GM13976 (cell line): ENCODE results near the gene NR2F1-AS1.

Source experiments
- DNase-seq: peaks from one replicate; pipeline ENCODE4 v3.0.0; 2012; ENCODE audit warnings: low spot score
- in situ Hi-C: fragments of 300-500 bp; cut with MboI; formaldehyde crosslinking; loops from one replicate; pipeline ENCODE4 v1.12.0; 2022; ENCODE audit warnings: low sequenced_read_pairs, mixed read lengths, inconsistent platforms; ENCODE audit not compliant: unreplicated experiment
- TF ChIP-seq, protein P1 (sequence below): IDR thresholded peaks from 2 replicates; pipeline ENCODE4 v1.5.1; 2012; ENCODE audit warnings: borderline replicate concordance, mild to moderate bottlenecking; ENCODE audit not compliant: insufficient read depth; ENCODE audit errors: extremely low read depth, missing control alignments, control extremely low read depth

Gene NR2F1-AS1

DNA sequence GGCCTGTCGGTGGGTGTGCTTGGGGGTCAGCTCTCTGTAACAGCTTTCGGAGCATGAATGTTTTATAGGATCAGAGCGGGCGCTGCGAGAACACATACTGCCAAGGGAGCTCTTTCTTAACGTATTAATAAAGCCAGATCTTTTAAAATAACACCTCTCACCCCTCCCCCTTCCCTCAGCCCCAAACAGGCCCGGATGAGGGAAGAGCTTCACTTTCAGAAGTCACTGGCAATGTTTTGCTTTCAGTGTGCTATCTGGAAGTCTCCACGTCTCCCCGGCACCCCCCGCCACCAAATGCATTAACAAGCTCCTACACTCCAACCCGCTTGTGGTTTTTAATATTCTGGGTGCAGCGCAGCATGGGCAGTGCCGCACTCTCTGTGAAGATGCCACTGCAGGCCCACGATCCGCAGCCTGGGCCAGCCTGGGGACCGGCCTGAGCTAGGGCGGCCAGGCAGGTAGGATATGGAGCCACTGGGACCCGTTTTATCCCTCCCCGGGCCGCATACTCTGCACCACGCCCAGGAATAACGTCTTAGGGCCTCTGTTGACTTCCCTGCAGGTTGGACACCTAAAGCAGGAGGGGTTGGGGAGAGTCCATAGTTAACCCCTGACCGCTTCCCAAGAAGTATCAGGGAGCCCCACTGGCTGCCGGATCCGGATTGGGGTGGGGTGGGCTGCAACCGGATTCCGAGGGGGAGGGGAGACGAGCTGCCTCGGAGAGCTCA, 14.6 kb upstream of the NR2F1-AS1 start:
- TF ChIP-seq, protein P1, sequence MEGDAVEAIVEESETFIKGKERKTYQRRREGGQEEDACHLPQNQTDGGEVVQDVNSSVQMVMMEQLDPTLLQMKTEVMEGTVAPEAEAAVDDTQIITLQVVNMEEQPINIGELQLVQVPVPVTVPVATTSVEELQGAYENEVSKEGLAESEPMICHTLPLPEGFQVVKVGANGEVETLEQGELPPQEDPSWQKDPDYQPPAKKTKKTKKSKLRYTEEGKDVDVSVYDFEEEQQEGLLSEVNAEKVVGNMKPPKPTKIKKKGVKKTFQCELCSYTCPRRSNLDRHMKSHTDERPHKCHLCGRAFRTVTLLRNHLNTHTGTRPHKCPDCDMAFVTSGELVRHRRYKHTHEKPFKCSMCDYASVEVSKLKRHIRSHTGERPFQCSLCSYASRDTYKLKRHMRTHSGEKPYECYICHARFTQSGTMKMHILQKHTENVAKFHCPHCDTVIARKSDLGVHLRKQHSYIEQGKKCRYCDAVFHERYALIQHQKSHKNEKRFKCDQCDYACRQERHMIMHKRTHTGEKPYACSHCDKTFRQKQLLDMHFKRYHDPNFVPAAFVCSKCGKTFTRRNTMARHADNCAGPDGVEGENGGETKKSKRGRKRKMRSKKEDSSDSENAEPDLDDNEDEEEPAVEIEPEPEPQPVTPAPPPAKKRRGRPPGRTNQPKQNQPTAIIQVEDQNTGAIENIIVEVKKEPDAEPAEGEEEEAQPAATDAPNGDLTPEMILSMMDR: no peak
- DNase-seq: peak; percentile 38
- in situ Hi-C loops: loop anchor here (25.0 kb wide), 1 partner anchor 317 kb away; no protein-coding TSS in a partner anchor

DNA sequence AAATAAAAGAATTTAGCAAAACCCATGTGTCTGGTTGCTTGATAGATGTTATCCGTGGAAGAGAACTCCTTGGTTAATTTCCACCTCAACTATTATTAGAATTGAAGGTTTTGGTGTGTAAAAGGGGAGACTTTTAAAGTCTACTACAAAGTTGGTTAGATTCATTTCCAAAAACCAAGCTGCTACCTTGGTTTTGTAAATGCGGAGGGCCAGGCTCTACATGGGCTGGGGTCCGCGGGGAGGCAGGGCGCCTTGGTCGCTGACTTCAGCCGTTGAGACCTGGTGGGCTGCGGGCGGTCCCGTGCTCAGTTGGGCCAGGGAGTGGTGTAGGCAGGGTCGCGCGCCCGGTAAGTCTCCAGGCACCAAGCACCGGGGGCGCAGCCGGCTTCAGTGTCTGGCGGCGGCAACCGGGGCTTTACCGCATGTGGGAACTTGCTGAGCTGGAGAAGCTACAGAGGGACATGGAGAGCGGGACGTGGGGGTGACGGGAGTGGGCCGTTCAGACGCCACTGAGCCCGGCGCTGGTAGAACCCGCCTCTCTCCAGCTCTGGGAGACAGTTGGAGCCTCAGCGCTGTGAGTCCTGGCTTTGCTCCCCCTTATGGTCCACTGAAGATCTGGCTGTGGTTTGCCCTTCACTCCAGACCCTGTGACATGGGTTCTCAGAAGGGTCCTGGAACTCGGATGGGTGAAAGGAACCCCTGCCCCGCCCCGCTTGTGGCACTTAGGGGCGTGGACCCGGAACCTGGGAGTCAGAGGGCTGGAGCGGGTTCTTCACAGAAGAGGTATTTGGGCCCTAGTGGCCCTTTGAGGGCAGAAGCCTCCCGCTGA, 13.8 kb upstream of the NR2F1-AS1 start:
- DNase-seq: peak; percentile 41
- TF ChIP-seq, protein P1: no peak
- in situ Hi-C loops: loop anchor here (25.0 kb wide), 1 partner anchor 317 kb away; no protein-coding TSS in a partner anchor

DNA sequence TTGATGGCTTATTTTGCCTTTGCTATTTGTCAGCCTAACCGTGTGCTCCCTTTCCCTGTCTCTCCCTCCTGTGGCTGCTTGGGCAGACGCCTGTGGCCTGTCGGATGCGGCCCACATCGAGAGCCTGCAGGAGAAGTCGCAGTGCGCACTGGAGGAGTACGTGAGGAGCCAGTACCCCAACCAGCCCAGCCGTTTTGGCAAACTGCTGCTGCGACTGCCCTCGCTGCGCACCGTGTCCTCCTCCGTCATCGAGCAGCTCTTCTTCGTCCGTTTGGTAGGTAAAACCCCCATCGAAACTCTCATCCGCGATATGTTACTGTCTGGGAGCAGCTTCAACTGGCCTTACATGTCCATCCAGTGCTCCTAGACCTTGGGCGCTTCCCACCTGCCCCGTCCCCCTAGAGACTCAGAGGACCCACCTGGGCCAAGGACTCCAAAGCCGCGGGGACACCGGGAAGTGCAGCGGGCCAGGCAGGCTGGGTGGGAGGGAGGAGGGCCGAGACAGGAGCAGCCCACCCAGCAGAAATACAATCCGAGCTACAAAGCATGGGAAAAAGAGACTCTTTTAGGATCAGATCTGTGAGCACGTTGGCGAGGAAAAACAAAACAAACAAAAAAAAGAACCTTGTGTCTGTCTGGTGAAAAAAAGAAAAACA, 12.6 kb upstream of the NR2F1-AS1 start:
- in situ Hi-C loops: loop anchor here (25.0 kb wide), 1 partner anchor 319 kb away; no protein-coding TSS in a partner anchor
- DNase-seq: no peak
- TF ChIP-seq, protein P1: no peak

DNA sequence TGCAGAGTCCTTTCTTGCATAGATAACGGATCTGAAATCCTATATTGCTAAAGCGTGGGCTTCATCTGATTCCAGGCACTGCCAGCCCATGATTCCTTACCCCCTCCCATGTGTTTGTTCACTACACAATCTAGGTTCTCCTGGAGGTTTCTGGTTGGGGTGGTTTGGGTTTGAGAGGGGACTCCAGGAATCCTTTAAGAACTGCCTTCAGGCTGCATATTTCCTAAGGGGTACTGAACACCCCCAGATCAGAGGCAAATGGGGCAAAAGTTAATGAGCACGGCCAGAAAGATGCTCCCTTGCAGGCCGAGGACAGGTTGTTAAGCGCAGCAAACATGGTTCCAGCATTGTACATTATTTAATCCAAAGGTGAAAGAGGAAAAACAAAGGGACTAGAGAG, 11.9 kb upstream of the NR2F1-AS1 start:
- DNase-seq: no peak
- in situ Hi-C loops: loop anchor here (25.0 kb wide), 1 partner anchor 319 kb away; no protein-coding TSS in a partner anchor
- TF ChIP-seq, protein P1: no peak

DNA sequence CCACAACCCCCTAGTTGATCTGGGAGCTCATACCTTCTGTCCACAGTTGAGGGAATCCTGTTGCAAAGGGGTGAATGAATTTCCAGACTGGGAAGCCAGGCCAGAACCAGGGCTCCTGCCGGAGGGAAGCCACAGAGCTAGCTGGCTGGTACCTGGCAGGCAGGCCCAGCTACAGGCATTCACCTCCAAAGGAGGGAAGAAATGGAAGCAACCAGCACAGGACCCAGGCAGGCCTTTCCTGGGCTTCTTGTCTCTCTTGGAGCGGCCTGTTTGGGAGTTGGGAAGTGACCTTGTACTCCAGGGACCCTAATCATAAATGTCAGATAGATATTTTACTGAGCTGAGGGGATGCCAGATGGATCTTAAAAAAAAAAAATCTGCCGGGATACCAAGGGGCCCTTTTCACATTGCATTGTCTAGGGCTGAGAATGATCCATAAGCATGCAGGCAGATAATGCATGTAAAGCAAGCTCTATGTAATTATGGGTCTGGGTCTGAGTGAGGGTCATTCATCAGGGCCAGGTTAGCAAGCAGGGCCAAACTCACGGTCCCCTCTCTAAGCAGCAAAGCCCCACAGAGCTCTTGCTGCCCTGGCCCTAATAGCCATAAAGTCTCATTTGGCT, 10.4 kb upstream of the NR2F1-AS1 start:
- DNase-seq: no peak
- in situ Hi-C loops: loop anchor here (25.0 kb wide), 1 partner anchor 321 kb away; no protein-coding TSS in a partner anchor
- TF ChIP-seq, protein P1: no peak

DNA sequence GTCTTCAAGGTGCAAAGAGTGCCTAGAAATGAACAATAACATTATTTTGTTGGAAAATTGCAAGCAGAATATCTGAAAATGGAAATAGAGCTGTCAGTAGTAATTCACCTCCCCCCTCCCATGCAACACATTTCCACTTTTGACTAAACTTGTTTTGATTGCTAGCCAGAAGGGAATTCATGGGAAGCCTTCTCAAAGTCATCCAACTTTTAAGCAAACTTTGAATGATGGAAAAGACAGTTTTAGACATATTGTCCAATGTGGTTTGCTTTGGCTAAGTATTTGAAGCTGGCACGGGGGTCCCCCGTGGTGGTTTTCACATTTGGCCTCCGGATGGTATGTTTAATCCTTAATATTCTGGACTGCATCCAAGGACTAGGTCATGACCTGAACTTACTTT, 9.5 kb upstream of the NR2F1-AS1 start:
- TF ChIP-seq, protein P1: no peak
- no peak for DNase-seq
- in situ Hi-C loops: loop anchor here (25.0 kb wide), 1 partner anchor 322 kb away; no protein-coding TSS in a partner anchor
